ENCODE results near the gene C9orf57. TPM values are rescaled to one million over a fixed set of nuclear protein-coding genes. Genes with fewer than 3 reads are reported as not detected.
"Not testable (repeated sequence)": the region's sequence is repeated elsewhere in the genome, so short reads cannot be mapped to it uniquely, and the experiment has no call there.

The C9orf57 gene, protein sequence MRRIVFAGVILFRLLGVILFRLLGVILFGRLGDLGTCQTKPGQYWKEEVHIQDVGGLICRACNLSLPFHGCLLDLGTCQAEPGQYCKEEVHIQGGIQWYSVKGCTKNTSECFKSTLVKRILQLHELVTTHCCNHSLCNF
- not detected for total RNA-seq

GRCh38 chr9:72060513-72060912 lies at the start of gene C9orf57:
C9orf57 (minus strand) TSS chr9:72060613; CDS start chr9:72059331, 1,282 bp downstream.
- Mint-ChIP-seq H3K27ac (no peak within 1 kb of the TSS), H3K36me3 (no peaks in the 10 kb centered on the region), H3K4me1 (no peaks in the 10 kb centered on the region), H3K27me3 (peaks cover 4% of the 10 kb centered on the region), H3K4me3 (no peak within 1 kb of the TSS), H3K9me3 (no peaks in the 10 kb centered on the region)
- no peak for DNase-seq

DNA sequence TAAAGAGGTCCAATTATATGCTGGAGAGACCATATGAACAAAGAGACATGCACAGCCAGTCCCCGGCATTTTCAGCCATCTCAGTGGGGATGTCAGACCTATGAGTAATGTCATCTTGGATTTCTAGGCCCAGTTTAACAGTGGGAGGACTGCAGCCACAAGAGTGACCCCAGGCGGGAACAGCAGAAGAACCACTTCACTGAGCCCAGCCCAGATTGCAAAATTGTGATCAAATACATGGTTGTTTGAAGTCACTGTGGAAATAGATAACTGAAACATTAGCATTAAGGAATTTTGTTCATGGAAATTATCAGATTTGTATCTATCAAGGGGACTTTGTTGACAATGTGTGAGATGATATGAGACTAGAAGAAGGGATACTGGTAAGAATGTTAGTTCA lies 42.1 kb upstream of the C9orf57 start:
- Mint-ChIP-seq H3K27ac (no peak overlapping the region), H3K4me1 (no peaks in the 10 kb centered on the region), H3K36me3 (no peaks in the 10 kb centered on the region), H3K9me3 (peaks cover 7% of the 10 kb centered on the region), H3K27me3 (no peaks in the 10 kb centered on the region), H3K4me3 (no peak overlapping the region)
- no peak for DNase-seq

GRCh38 chr9:72095520-72095919 lies 35.1 kb upstream of the C9orf57 start:
- not testable (repeated sequence) for H3K4me3 Mint-ChIP-seq, H3K27ac Mint-ChIP-seq, H3K9me3 Mint-ChIP-seq, DNase-seq, H3K4me1 Mint-ChIP-seq, H3K27me3 Mint-ChIP-seq, H3K36me3 Mint-ChIP-seq

DNA sequence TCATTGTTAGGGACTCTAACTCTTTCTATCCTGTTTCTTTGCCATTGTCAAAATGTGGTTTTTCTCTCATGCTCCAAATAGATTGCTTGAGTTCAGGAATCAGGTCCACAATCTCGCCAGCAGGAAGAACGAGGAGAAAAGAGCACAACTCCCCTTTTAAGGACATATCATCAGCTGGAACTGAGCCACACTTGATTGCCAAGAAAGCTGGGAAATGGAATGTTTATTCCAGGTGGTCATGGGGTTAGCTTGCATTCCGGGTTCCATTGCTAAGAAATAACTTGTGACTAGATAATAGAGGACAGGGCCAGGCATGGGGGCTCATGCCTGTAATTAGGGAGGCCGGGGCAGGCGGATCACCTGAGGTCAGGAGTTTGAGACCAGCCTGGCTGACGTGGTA lies 32.4 kb upstream of the C9orf57 start:
- Mint-ChIP-seq H3K4me1 (no peaks in the 10 kb centered on the region), H3K36me3 (no peaks in the 10 kb centered on the region), H3K4me3 (no peak overlapping the region), H3K27ac (no peak overlapping the region), H3K9me3 (peaks cover 5% of the 10 kb centered on the region), H3K27me3 (no peaks in the 10 kb centered on the region)
- no peak for DNase-seq

DNA sequence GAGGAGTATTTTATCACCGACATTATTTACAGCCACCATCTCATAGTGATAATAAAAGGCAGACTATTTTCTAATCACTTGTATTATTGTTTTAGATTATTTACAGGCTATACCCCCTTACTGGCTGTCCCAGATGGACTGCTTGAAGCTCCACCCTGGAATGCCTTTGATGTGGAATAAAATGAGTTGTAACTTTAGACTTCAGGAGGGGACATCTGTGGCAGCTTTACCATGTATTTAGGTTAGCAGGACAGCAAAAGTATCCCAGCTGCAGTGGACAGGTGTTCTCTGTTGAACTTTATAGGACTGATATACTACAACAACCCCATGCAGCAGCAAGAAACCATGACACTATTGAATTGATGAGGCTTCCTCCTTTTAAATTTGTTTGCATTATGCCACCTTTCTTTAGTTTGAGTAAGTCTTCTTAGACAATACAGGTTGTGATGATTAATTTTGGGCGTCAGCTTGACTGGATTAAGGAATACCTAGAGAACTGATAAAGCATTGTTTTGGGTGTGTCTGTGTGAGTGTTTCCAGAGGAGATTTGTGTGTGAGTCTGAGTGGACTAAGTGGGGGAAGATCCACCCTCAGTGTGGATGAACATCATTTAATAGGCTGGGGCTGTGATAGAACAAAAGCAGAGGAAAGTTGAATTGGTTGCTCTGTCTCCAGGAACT lies 29.2 kb upstream of the C9orf57 start:
- Mint-ChIP-seq H3K4me3 (no peak overlapping the region), H3K4me1 (no peaks in the 10 kb centered on the region)

DNA sequence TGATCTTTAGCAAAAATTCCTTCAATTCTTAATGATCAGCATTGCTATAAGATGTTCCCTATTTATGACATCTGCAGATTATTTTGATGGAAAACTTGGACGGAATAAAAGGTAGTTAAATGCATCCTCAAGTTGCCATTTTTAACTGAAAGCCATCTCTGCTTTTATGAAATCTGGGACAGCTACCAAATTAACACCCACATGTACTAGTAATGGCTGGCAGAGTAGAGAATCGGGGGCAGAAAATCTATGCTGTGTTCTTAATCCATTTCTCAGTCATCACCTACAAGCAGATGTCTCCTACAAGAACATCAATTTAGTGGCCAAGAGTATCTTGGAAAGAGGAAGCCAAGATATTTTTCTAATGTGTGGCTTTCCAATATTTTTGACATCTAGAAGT lies 22.1 kb upstream of the C9orf57 start:
- DNase-seq, result no peak
- peaks cover 10% of the 10 kb centered on the region for H3K27me3 Mint-ChIP-seq
- H3K36me3 Mint-ChIP-seq, result no peaks in the 10 kb centered on the region
- no peaks in the 10 kb centered on the region for H3K4me1 Mint-ChIP-seq
- no peak overlapping the region for H3K4me3 Mint-ChIP-seq
- H3K27ac Mint-ChIP-seq, result no peak overlapping the region
- H3K9me3 Mint-ChIP-seq, result peaks cover 6% of the 10 kb centered on the region

More for the DNA sequence above, 29.2 kb upstream of the C9orf57 start:
- Mint-ChIP-seq H3K27ac (no peak overlapping the region), H3K27me3 (peaks cover 8% of the 10 kb centered on the region), H3K9me3 (no peaks in the 10 kb centered on the region), H3K36me3 (no peaks in the 10 kb centered on the region)
- DNase-seq, result no peak

DNA sequence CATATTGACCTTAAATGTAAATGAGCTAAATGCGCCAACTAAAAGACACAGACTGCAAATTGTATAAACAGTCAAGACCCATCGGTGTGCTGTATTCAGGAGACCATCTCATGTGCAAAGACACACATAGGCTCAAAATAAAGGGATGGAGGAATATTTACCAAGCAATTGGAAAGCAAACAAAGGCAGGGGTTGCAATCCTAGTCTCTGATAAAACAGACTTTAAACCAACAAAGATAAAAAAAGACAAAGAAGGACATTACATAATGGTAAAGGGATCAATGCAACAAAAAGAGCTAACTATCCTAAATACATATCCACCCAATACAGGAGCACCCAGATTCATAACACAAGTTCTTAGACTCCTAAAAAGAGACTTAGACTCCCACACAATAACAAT lies 14.3 kb upstream of the C9orf57 start:
- not testable (repeated sequence) for H3K4me1 Mint-ChIP-seq

GRCh38 chr9:72065076-72065475 lies 4.7 kb upstream of the C9orf57 start:
- peaks cover 4% of the 10 kb centered on the region for H3K27me3 Mint-ChIP-seq
- peaks cover 2% of the 10 kb centered on the region for H3K9me3 Mint-ChIP-seq
- no peak overlapping the region for H3K27ac Mint-ChIP-seq
- H3K4me1 Mint-ChIP-seq, result no peaks in the 10 kb centered on the region
- H3K4me3 Mint-ChIP-seq, result no peak overlapping the region
- H3K36me3 Mint-ChIP-seq, result peaks cover 2% of the 10 kb centered on the region
- DNase-seq, result no peak

More for the DNA sequence above, 14.3 kb upstream of the C9orf57 start:
- DNase-seq, H3K4me3 Mint-ChIP-seq, H3K36me3 Mint-ChIP-seq, H3K27ac Mint-ChIP-seq, H3K27me3 Mint-ChIP-seq: not testable (repeated sequence)
- H3K9me3 Mint-ChIP-seq, result peaks cover 20% of the 10 kb centered on the region

GRCh38 chr9:72052122-72052521 lies 8.3 kb downstream of the C9orf57 start:
- H3K27ac Mint-ChIP-seq, result no peak overlapping the region
- DNase-seq, result no peak
- no peaks in the 10 kb centered on the region for H3K9me3 Mint-ChIP-seq
- no peaks in the 10 kb centered on the region for H3K36me3 Mint-ChIP-seq
- H3K4me1 Mint-ChIP-seq, result no peaks in the 10 kb centered on the region
- H3K27me3 Mint-ChIP-seq, result no peaks in the 10 kb centered on the region
- no peak overlapping the region for H3K4me3 Mint-ChIP-seq

DNA sequence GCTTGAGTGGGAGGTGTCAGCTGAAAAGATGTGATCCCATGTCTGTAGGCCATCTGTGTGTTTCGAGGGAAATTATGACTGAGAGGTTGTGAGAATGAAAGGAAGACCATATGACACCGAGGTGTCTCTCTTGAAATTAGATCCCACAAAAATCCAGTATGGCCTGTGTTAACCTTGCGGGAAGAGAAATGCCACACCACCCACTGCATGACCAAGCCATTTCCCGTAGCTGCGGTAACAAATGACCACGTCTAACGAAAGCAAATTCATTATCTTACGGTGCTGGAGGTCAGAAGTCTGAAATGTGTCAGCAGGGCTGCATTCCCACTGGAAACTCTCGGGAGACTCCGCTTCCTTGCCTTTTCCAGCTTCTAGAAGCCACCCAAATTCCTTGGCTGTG lies 11.6 kb downstream of the C9orf57 start:
- no peaks in the 10 kb centered on the region for H3K9me3 Mint-ChIP-seq
- H3K36me3 Mint-ChIP-seq, result no peaks in the 10 kb centered on the region
- no peaks in the 10 kb centered on the region for H3K27me3 Mint-ChIP-seq
- H3K4me3 Mint-ChIP-seq, result no peak overlapping the region
- no peak overlapping the region for H3K27ac Mint-ChIP-seq
- no peak for DNase-seq
- no peaks in the 10 kb centered on the region for H3K4me1 Mint-ChIP-seq

- Mint-ChIP-seq H3K27ac (no peak overlapping the region), H3K9me3 (no peaks in the 10 kb centered on the region), H3K4me3 (no peak overlapping the region), H3K4me1 (no peaks in the 10 kb centered on the region), H3K27me3 (peaks cover under 1% of the 10 kb centered on the region), H3K36me3 (no peaks in the 10 kb centered on the region)
- no peak for DNase-seq
Observed at GRCh38 chr9:72046630-72047456, 13.6 kb downstream of the C9orf57 start.

DNA sequence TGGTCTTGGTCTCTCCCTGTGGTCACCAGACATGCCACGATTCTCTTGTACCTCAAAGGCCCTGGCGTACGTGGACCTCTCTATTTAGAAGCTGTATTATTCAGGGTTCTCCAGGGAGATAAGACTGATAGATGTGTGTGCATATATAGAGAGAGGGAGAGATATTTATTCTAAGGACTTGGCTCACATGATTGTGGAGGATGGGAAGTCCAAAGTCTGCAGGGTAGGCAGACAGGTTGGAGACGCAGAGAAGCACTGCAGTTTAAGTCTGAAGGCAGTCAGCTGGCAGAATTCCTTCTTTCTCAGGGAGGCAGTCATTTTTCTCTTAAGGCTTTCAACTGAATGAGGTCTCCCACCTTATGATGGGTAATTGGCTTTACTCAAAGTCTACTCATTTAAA lies 16.3 kb downstream of the C9orf57 start:
- peaks cover 5% of the 10 kb centered on the region for H3K4me1 Mint-ChIP-seq
- H3K36me3 Mint-ChIP-seq, result no peaks in the 10 kb centered on the region
- H3K4me3 Mint-ChIP-seq, result no peak overlapping the region
- no peak for DNase-seq
- no peak overlapping the region for H3K27ac Mint-ChIP-seq
- H3K27me3 Mint-ChIP-seq, result peaks cover 5% of the 10 kb centered on the region
- no peaks in the 10 kb centered on the region for H3K9me3 Mint-ChIP-seq

DNA sequence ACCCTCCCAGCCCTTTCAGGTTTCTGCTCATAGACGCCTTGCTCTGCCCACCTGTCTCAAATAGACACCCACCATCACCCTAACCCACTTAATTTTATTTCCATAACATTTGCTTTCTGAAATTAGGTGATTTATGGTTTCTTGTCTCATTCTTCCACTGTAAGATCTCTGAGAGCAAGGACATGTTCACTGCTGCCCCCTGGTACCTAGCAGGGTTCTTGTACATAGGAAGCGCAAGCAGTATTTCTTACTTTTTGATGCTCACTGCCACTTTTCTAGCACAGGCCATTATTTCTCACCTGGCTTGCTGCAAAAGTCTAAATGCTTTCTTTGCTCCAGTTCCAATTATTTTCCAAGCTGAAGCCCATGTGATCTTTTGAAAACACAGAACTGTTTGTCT lies 16.8 kb downstream of the C9orf57 start:
- DNase-seq, result no peak
- no peak overlapping the region for H3K4me3 Mint-ChIP-seq
- no peaks in the 10 kb centered on the region for H3K36me3 Mint-ChIP-seq
- H3K9me3 Mint-ChIP-seq, result no peaks in the 10 kb centered on the region
- H3K4me1 Mint-ChIP-seq, result peaks cover 7% of the 10 kb centered on the region
- no peak overlapping the region for H3K27ac Mint-ChIP-seq
- peaks cover 8% of the 10 kb centered on the region for H3K27me3 Mint-ChIP-seq

- no peaks in the 10 kb centered on the region for H3K9me3 Mint-ChIP-seq
- H3K4me1 Mint-ChIP-seq, result peaks cover 7% of the 10 kb centered on the region
- no peak overlapping the region for H3K4me3 Mint-ChIP-seq
Observed at GRCh38 chr9:72042928-72043327, 17.5 kb downstream of the C9orf57 start.

DNA sequence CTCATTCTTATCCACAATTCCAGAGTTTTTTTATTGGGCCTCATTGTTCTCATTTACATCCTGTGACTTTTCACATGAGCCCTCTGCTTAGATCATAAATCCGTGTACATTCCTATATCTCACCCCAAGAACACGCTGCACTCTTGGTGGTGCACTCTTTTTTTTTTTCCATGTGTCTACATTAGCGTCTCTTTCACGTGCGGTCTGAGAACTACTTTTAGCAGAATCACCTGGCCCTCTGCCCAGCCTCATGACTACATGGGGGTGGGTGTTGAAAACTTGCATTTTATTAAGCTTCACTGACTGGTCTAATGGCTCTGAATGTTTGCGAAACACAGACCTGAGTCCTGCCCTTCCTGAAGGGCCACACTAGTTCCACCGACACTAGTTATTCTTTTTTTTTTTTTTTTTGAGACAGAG lies 18.6 kb downstream of the C9orf57 start:
- Mint-ChIP-seq H3K9me3 (no peaks in the 10 kb centered on the region), H3K27me3 (peaks cover 8% of the 10 kb centered on the region), H3K4me3 (no peak overlapping the region), H3K36me3 (no peaks in the 10 kb centered on the region), H3K4me1 (peaks cover 7% of the 10 kb centered on the region), H3K27ac (no peak overlapping the region)
- no peak for DNase-seq

More at GRCh38 chr9:72042928-72043327, 17.5 kb downstream of the C9orf57 start:
- H3K36me3 Mint-ChIP-seq, result no peaks in the 10 kb centered on the region
- DNase-seq, result no peak
- H3K27ac Mint-ChIP-seq, result no peak overlapping the region
- H3K27me3 Mint-ChIP-seq, result peaks cover 8% of the 10 kb centered on the region
